ENCODE measurements around the gene CARD6.
"Not testable (repeated sequence)": the region's sequence is repeated elsewhere in the genome, so short reads cannot be mapped to it uniquely, and the experiment has no call there.

CARD6 gene

GRCh38 chr5:40838086-40838485, 3.1 kb upstream of the CARD6 start:
- DNase-seq (ENCODE audit: low read depth), result no peak
- no peak overlapping the region for H3K4me3 ChIP-seq (ENCODE audit: control insufficient read depth, low read depth, low read length)
- TF ChIP-seq CTCF (IDR thresholded peaks at IDR 0.05; ENCODE audit: control insufficient read depth, insufficient read depth, low read depth, low read length, missing control alignments), result no peak

GRCh38 chr5:40842351-40842750, 1.2 kb downstream of the CARD6 start:
- TF ChIP-seq CTCF (IDR thresholded peaks at IDR 0.05; ENCODE audit: control insufficient read depth, insufficient read depth, low read depth, low read length, missing control alignments), result no peak
- no peak for DNase-seq (ENCODE audit: low read depth)
- H3K4me3 ChIP-seq (ENCODE audit: control insufficient read depth, low read depth, low read length), result no peak overlapping the region

- no peak for TF ChIP-seq CTCF (IDR thresholded peaks at IDR 0.05; ENCODE audit: control insufficient read depth, insufficient read depth, low read depth, low read length, missing control alignments)
- H3K4me3 ChIP-seq (ENCODE audit: control insufficient read depth, low read depth, low read length), result no peak overlapping the region
- no peak for DNase-seq (ENCODE audit: low read depth)
Measured at GRCh38 chr5:40844565-40844964, 3.4 kb downstream of the CARD6 start.

GRCh38 chr5:40846371-40846770, 5.2 kb downstream of the CARD6 start:
- DNase-seq (ENCODE audit: low read depth), result no peak
- H3K4me3 ChIP-seq (ENCODE audit: control insufficient read depth, low read depth, low read length), result no peak overlapping the region
- no peak for TF ChIP-seq CTCF (IDR thresholded peaks at IDR 0.05; ENCODE audit: control insufficient read depth, insufficient read depth, low read depth, low read length, missing control alignments)

GRCh38 chr5:40847525-40847924, 6.4 kb downstream of the CARD6 start:
- TF ChIP-seq CTCF (IDR thresholded peaks at IDR 0.05; ENCODE audit: control insufficient read depth, insufficient read depth, low read depth, low read length, missing control alignments), result no peak

GRCh38 chr5:40853632-40854192, 12.5 kb downstream of the CARD6 start:
- DNase-seq (ENCODE audit: low read depth), result no peak
- H3K4me3 ChIP-seq (ENCODE audit: control insufficient read depth, low read depth, low read length), result no peak overlapping the region
- TF ChIP-seq CTCF (IDR thresholded peaks at IDR 0.05; ENCODE audit: control insufficient read depth, insufficient read depth, low read depth, low read length, missing control alignments), result no peak

More at GRCh38 chr5:40847525-40847924, 6.4 kb downstream of the CARD6 start:
- no peak for DNase-seq (ENCODE audit: low read depth)
- no peak overlapping the region for H3K4me3 ChIP-seq (ENCODE audit: control insufficient read depth, low read depth, low read length)

- no peak for TF ChIP-seq CTCF (IDR thresholded peaks at IDR 0.05; ENCODE audit: control insufficient read depth, insufficient read depth, low read depth, low read length, missing control alignments)
- no peak for DNase-seq (ENCODE audit: low read depth)
- no peak overlapping the region for H3K4me3 ChIP-seq (ENCODE audit: control insufficient read depth, low read depth, low read length)
Measured at GRCh38 chr5:40860711-40861110, 19.5 kb downstream of the CARD6 start.

- H3K4me3 ChIP-seq (ENCODE audit: control insufficient read depth, low read depth, low read length); DNase-seq (ENCODE audit: low read depth): not testable (repeated sequence)
Measured at GRCh38 chr5:40865004-40865403, 23.8 kb downstream of the CARD6 start.

Measured in AG09309 (cell line).